Activated effector memory CD4-positive, alpha-beta T cell treated with anti-CD3 and anti-CD28 coated beads, Interleukin-2, amount 50 U/mL, for 16 hours (primary cell): ENCODE data around the gene MRC1.
A peak's percentile ranks its signal among the peaks of the same experiment; 100 is the strongest.

Source experiments
- DNase-seq: peaks from one replicate; pipeline ENCODE4 v3.0.0-alpha.2; 2020

Gene MRC1

GRCh38 chr10:17795813-17796594 lies 13.1 kb upstream of the MRC1 start:
- no peak for DNase-seq

- DNase-seq = no peak
These were observed 7.6 kb upstream of the MRC1 start for GRCh38 chr10:17801507-17801906.

- DNase-seq = no peak
These were observed 6.8 kb upstream of the MRC1 start for GRCh38 chr10:17802350-17802749.

- no peak for DNase-seq
These were observed 6.2 kb upstream of the MRC1 start for GRCh38 chr10:17802976-17803375.

GRCh38 chr10:17805330-17805729 lies 3.8 kb upstream of the MRC1 start:
- no peak for DNase-seq

GRCh38 chr10:17805921-17806577 lies 3.1 kb upstream of the MRC1 start:
- DNase-seq = peak; percentile 64

- no peak for DNase-seq
These were observed 2.2 kb downstream of the MRC1 start for GRCh38 chr10:17811146-17811865.

GRCh38 chr10:17814973-17815372 lies 5.8 kb downstream of the MRC1 start:
- no peak for DNase-seq

GRCh38 chr10:17816199-17816598 lies 7.1 kb downstream of the MRC1 start:
- DNase-seq = no peak

- no peak for DNase-seq
These were observed 8.2 kb downstream of the MRC1 start for GRCh38 chr10:17817316-17817715.

- no peak for DNase-seq
These were observed 8.6 kb downstream of the MRC1 start for GRCh38 chr10:17817790-17818189.

- no peak for DNase-seq
These were observed 10.7 kb downstream of the MRC1 start for GRCh38 chr10:17819836-17820235.

GRCh38 chr10:17820943-17821342 lies 11.8 kb downstream of the MRC1 start:
- no peak for DNase-seq

GRCh38 chr10:17821893-17822292 lies 12.7 kb downstream of the MRC1 start:
- no peak for DNase-seq

GRCh38 chr10:17831341-17831740 lies 22.2 kb downstream of the MRC1 start:
- no peak for DNase-seq

- no peak for DNase-seq
These were observed 22.7 kb downstream of the MRC1 start for GRCh38 chr10:17831896-17832295.

GRCh38 chr10:17833656-17834055 lies 24.5 kb downstream of the MRC1 start:
- no peak for DNase-seq

GRCh38 chr10:17835688-17836087 lies 26.5 kb downstream of the MRC1 start:
- DNase-seq = no peak

GRCh38 chr10:17836942-17837341 lies 27.8 kb downstream of the MRC1 start:
- DNase-seq = no peak

- no peak for DNase-seq
These were observed 29.0 kb downstream of the MRC1 start for GRCh38 chr10:17838080-17838648.

GRCh38 chr10:17841050-17841449 lies 31.9 kb downstream of the MRC1 start:
- no peak for DNase-seq

GRCh38 chr10:17842641-17843040 lies 33.5 kb downstream of the MRC1 start:
- no peak for DNase-seq

GRCh38 chr10:17847585-17848296 lies 38.6 kb downstream of the MRC1 start:
- DNase-seq = no peak
